ENCODE data around the gene GABBR2. TPM values are rescaled to one million over a fixed set of nuclear protein-coding genes. Genes with fewer than 3 reads are reported as not detected.

Gene GABBR2
- total and polyA plus RNA-seq, 9 of the 15 experiments (the other 6 are each of a cell fraction or from before 2014, with no cell fraction given): 0.15 to 1.9 (median 0.32) TPM

- TF ChIP-seq ARID4B (CRISPR knock-in tag; IDR thresholded peaks at IDR 0.05) (no peak), CSDE1 (IDR thresholded peaks at IDR 0.05) (no peak)
Observed at GRCh38 chr9:98690686-98691085, 18.0 kb downstream of the GABBR2 start (continued).

- Histone ChIP-seq H3K9me1 (ENCODE audit: control insufficient read depth, insufficient read depth, low read length) (no peaks in the 10 kb centered on the region), H3K79me2 (ENCODE audit: control insufficient read depth, insufficient read depth, low read length) (no peaks in the 10 kb centered on the region), H3K4me3 (no peak overlapping the region), H3K27ac (ENCODE audit: extremely low read depth, low read depth, low read length) (no peak overlapping the region), H3K4me2 (ENCODE audit: insufficient read depth, low read length) (no peak overlapping the region), H3K27me3 (ENCODE audit: control insufficient read depth in 2 of 2, insufficient read depth in 2 of 2, low read length in 2 of 2) (peaks cover 2 to 30% of the 10 kb centered on the region in 2 experiments; a peak in 3 of 5 replicates), H2AFZ (ENCODE audit: low read depth, low read length) (no peak overlapping the region), H4K20me1 (replicated peaks; ENCODE audit: control insufficient read depth, insufficient read depth, low read length) (0 out of 2 replicates have a peak, but pooled peaks cover 4% of the 10 kb centered on the region), H3K9ac (ENCODE audit: insufficient read depth in 1 of 2, low read depth in 2 of 2, low read length in 2 of 2) (no peak overlapping the region), H3K36me3 (ENCODE audit: control insufficient read depth, insufficient read depth, low read length) (no peaks in the 10 kb centered on the region), H3K9me3 (replicated peaks; ENCODE audit: control insufficient read depth, insufficient read depth, low read depth, low read length) (no peaks in the 10 kb centered on the region), H3K4me1 (replicated peaks in 1 of 2; ENCODE audit: control insufficient read depth in 2 of 2, insufficient read depth in 2 of 2, low read length in 2 of 2) (peaks cover 0 to 4% of the 10 kb centered on the region in 2 experiments; a peak in 2 of 5 replicates)
- in situ Hi-C loops (cut with MboI) (no loop called here), intact Hi-C loops (cut with micrococcal nuclease) (no loop called here)
- ATAC-seq: no peak; the same call in 2 of the 3 replicates
- FAIRE-seq: peak; percentile 35
- POLR2A ChIA-PET: interaction anchor here (0.7 kb wide), 1 partner anchor 15 kb away, joined by 3 read pairs; no protein-coding TSS in a partner anchor
- CTCF ChIA-PET (ENCODE audit: low intra/inter-chr PET ratio): no interaction called here
- no TSS peak for BruUV-seq (replicated peaks)
- WGBS (ENCODE audit: insufficient coverage, low coverage, missing lambda C conversion rate): 7% methylated on average over 7 of the region's 7 CpGs
- peak in 3 of 4 experiments; percentile 30 to 38 (median 31) for DNase-seq (ENCODE audit: extremely low read depth in 1 of 4, low spot score in 3 of 4)
- peak; percentile 30; the same call in 1 of the 2 replicates for TF ChIP-seq ARID1B (IDR thresholded peaks at IDR 0.05)
- TF ChIP-seq HBP1 (CRISPR knock-in tag; IDR thresholded peaks at IDR 0.05): no peak
- peak; percentile 66 for TF ChIP-seq CBFA2T2 (conservative IDR thresholded peaks at IDR 0.05)
- no peak for TF ChIP-seq DIDO1 (tag; IDR thresholded peaks at IDR 0.05; ENCODE audit: low read depth)
- TF ChIP-seq POLR2G (IDR thresholded peaks at IDR 0.05; ENCODE audit: low read depth, low read length): no peak
- TF ChIP-seq JUNB (CRISPR knock-in tag; conservative IDR thresholded peaks at IDR 0.05): no peak
- TF ChIP-seq CEBPZ (IDR thresholded peaks at IDR 0.05; ENCODE audit: borderline replicate concordance, low read depth, low read length): no peak
- peak; percentile 32; the same call in 1 of the 2 replicates for TF ChIP-seq ZEB2 (IDR thresholded peaks at IDR 0.05)
Observed at GRCh38 chr9:98688710-98689495, 19.8 kb downstream of the GABBR2 start.

Data from K562 (cell line).